HepG2 (cell line): ENCODE data around the gene LAPTM4A. TPM values are rescaled to one million over a fixed set of nuclear protein-coding genes. Genes with fewer than 3 reads are reported as not detected.

Experiments
- AGO1 ChIP-seq: fragments of 200-400 bp; formaldehyde crosslinking; IDR thresholded peaks from 2 replicates; pipeline ENCODE4 v1.6.1; 2017; ENCODE audit warnings: mild to moderate bottlenecking, low read depth, low read length, moderate library complexity; ENCODE audit not compliant: poor library complexity, severe bottlenecking
- FOXM1 ChIP-seq: sonication (generic); formaldehyde crosslinking; IDR thresholded peaks from 2 replicates; pipeline ENCODE4 v1.5.0; 2020; ENCODE audit warnings: missing genetic modification reagents
- PHF20 ChIP-seq: sonication (generic); formaldehyde crosslinking; IDR thresholded peaks from 2 replicates; pipeline ENCODE4 v1.5.0; 2020; ENCODE audit warnings: mild to moderate bottlenecking, missing genetic modification reagents
- PTBP1 ChIP-seq: fragments of 200-400 bp; formaldehyde crosslinking; IDR thresholded peaks from 2 replicates; pipeline ENCODE4 v1.6.1; 2018; ENCODE audit warnings: low read length, low read depth; ENCODE audit not compliant: poor library complexity, severe bottlenecking
- ZBTB25 ChIP-seq: IDR thresholded peaks from 2 replicates; pipeline ENCODE4 v1.6.1; 2018; ENCODE audit warnings: missing genetic modification reagents
- ZKSCAN1 ChIP-seq: fragments of 150-350 bp; IDR thresholded peaks from 2 replicates; pipeline ENCODE4 v1.6.1; 2014; ENCODE audit warnings: low read length
- ZNF260 ChIP-seq: sonication (generic); formaldehyde crosslinking; IDR thresholded peaks from 2 replicates; pipeline ENCODE4 v1.4.0; 2020; ENCODE audit warnings: missing genetic modification reagents, low read depth, mild to moderate bottlenecking, borderline replicate concordance
- ZNF318 ChIP-seq: sonication (generic); formaldehyde crosslinking; IDR thresholded peaks from 2 replicates; pipeline ENCODE4 v1.4.0; 2020; ENCODE audit warnings: mild to moderate bottlenecking, missing genetic modification reagents
- ZNF484 ChIP-seq: sonication (generic); formaldehyde crosslinking; IDR thresholded peaks from 2 replicates; pipeline ENCODE4 v1.5.1; 2020; ENCODE audit warnings: mild to moderate bottlenecking, low read depth, missing genetic modification reagents, borderline replicate concordance
- ZNF543 ChIP-seq: sonication (generic); formaldehyde crosslinking; IDR thresholded peaks from 2 replicates; pipeline ENCODE4 v1.4.0; 2020; ENCODE audit warnings: mild to moderate bottlenecking, missing genetic modification reagents
- ZSCAN21 ChIP-seq: sonication (generic); formaldehyde crosslinking; IDR thresholded peaks from 2 replicates; pipeline ENCODE4 v1.8.0; 2022; ENCODE audit warnings: mild to moderate bottlenecking, missing genetic modification reagents, moderate library complexity, borderline replicate concordance
- polyA plus RNA-seq, 8 experiments: library from polyadenylated mRNA; depleted of rRNA in 3 of 8; stranded (reverse) in 7 of 8; unstranded in 1 of 8; fragments of >200 nt; fragmentation: Illumina TruSeq in 4 of 8; extraction: Trizol in 4 of 8; gene quantifications; 2 replicates each; pipeline versions ENCODE4 v1.2.1 to v1.2.3, GENCODE V29; 2011 to 2016; ENCODE audit warnings: low read depth in 4 of 8, missing spikeins in 1 of 8, mixed read lengths in 1 of 8; ENCODE audit not compliant: insufficient read depth in 1 of 8
- total RNA-seq, 5 experiments: library from RNA; depleted of rRNA; stranded (reverse); fragments of >200 nt; fragmentation: Illumina TruSeq; extraction: Trizol; gene quantifications; 2 replicates each; pipeline ENCODE4 v1.2.3, GENCODE V29; 2016; ENCODE audit warnings: low read depth in 1 of 5
- TF ChIP-seq, protein P1 (sequence below), 2 experiments: IDR thresholded peaks; 2 replicates each; pipeline ENCODE4 v1.6.1; 2011 to 2012; ENCODE audit warnings: low read length in 2 of 2, borderline replicate concordance in 1 of 2, low read depth in 1 of 2, mild to moderate bottlenecking in 1 of 2, moderate library complexity in 1 of 2

The LAPTM4A gene
- total and polyA plus RNA-seq, 2 of the 13 experiments (the other 11 are each of a cell fraction or from before 2014, with no cell fraction given) = 116 to 558 TPM

- TF ChIP-seq ZBTB25 (CRISPR knock-in tag) (peak; percentile 59), ZNF543 (peak; percentile 88), FOXM1 (CRISPR knock-in tag) (no peak), PHF20 (CRISPR knock-in tag) (peak; percentile 81), ZSCAN21 (CRISPR knock-in tag) (peak; percentile 95; the same call in 1 of the 2 replicates), ZNF484 (CRISPR knock-in tag) (no peak), ZNF260 (CRISPR knock-in tag) (no peak), AGO1 (peak; percentile 68), ZKSCAN1 (peak; percentile 31; the same call in 1 of the 2 replicates), ZNF318 (peak; percentile 83; the same call in 1 of the 2 replicates), PTBP1 (peak; percentile 40)
- TF ChIP-seq, protein P1, sequence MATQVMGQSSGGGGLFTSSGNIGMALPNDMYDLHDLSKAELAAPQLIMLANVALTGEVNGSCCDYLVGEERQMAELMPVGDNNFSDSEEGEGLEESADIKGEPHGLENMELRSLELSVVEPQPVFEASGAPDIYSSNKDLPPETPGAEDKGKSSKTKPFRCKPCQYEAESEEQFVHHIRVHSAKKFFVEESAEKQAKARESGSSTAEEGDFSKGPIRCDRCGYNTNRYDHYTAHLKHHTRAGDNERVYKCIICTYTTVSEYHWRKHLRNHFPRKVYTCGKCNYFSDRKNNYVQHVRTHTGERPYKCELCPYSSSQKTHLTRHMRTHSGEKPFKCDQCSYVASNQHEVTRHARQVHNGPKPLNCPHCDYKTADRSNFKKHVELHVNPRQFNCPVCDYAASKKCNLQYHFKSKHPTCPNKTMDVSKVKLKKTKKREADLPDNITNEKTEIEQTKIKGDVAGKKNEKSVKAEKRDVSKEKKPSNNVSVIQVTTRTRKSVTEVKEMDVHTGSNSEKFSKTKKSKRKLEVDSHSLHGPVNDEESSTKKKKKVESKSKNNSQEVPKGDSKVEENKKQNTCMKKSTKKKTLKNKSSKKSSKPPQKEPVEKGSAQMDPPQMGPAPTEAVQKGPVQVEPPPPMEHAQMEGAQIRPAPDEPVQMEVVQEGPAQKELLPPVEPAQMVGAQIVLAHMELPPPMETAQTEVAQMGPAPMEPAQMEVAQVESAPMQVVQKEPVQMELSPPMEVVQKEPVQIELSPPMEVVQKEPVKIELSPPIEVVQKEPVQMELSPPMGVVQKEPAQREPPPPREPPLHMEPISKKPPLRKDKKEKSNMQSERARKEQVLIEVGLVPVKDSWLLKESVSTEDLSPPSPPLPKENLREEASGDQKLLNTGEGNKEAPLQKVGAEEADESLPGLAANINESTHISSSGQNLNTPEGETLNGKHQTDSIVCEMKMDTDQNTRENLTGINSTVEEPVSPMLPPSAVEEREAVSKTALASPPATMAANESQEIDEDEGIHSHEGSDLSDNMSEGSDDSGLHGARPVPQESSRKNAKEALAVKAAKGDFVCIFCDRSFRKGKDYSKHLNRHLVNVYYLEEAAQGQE (IDR thresholded peaks at IDR 0.05; ENCODE audit: borderline replicate concordance in 1 of 2, low read depth in 1 of 2, low read length in 2 of 2) = peak in 1 of 2 experiments; percentile 38; a peak in 1 of 4 replicates
These were observed at the start of gene LAPTM4A (continued) for GRCh38 chr2:20051532-20052228.
